Superior temporal gyrus (tissue), 1 donor: ENCODE measurements around the gene NSMF.

Experiments
- DNase-seq: peaks from one replicate; pipeline ENCODE4 v3.0.0-alpha.2; 2016; ENCODE audit errors: extremely low spot score

Gene NSMF

DNA sequence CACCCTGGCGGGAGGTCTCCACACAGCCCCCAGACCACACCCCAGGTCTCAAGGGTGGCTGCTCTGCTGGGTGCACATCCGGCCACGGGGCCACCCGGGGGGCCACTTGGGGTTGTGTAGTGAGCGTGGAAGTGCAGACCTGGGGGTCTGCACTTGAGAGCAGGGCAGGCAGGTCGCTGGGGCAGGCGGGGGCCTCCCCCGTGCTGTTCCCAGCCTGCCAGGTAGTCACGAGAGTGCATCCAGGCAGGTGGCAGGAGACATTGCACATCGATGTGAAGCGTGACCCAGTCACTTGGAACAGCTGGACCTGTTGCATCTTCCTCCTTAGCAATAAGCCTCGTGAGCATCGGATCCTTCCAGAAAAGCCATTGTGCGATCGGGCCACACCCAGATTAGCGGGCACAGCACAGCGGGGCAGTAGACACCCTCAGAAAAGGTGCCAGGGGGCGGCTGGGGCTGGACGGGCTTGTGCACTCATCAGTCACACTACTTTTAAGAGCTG, 13.2 kb downstream of the NSMF start:
- no peak for DNase-seq

DNA sequence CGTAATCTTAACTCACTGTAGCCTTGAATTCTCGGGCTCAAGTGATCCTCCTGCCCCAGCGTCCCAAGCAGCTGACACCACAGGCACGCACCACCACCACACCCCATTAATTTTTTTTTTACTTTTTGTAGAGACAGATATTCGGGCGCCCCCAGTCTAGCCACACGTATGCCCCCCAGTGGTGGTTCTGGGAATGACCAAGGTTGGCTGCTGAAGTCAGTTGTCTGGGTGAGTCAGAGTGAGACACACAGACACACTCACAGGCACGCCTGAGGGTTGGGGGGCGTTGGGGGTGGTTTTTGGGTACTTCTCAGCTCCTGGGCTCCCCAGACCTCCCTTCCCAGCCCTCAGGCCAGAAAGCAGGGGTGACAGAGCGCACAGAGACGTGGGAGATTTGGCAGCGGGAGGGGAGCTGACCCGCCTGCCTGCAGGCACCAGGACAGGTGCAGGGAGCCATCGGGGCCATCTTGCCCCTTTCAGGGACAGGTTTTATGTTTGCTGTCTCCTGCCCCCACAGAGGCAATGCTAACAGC, 13.8 kb downstream of the NSMF start:
- DNase-seq, result peak; percentile 83

DNA sequence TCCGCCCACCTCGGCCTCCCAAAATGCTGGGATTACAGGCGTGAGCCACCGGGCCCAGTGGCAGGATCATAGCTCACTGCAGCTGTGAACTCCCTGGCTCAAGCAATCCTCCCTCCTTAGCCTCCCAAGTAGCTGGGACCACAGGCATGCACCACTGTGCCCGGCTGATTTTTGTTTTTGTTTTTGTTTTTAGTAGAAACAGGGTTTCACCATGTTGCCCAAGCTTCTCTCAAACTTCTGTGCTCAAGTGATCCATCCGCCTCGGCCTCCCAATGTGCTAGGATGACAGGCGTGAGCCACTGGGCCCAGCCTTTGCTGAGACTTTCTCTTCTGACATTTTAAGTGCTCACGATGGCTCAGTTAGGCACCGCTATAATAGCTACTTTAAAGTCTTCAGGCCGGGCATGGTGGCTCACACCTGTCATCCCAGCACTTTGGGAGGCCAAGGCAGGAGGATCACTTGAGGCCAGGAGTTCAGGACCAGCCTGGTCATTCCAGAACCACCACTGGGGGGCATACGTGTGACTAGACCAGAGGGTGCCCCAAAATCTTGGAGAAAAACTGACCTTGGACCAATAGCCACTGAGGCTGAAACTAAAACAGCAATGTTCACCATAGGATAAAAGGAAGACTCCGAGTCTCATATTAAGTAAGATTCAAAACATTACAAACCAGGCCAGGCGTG, 14.9 kb downstream of the NSMF start:
- no peak for DNase-seq

DNA sequence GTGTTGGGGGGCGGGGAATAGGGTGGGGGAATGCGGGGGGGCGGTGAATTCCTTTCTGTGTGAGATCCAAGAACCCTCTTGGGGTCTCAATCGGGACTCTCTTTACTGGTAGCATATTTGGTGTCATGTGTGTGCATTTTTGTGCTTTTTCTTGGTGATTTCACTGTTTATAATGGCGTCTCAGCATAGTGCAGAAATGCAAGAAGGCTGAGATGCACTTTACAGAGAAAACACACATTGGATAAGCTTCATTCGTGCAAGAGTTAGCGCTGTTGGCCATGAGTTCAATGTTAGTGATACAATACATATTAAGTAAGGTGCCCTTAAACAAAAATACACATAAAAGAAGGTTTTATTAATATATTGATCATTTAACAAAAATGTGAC, 17.2 kb downstream of the NSMF start:
- no peak for DNase-seq

DNA sequence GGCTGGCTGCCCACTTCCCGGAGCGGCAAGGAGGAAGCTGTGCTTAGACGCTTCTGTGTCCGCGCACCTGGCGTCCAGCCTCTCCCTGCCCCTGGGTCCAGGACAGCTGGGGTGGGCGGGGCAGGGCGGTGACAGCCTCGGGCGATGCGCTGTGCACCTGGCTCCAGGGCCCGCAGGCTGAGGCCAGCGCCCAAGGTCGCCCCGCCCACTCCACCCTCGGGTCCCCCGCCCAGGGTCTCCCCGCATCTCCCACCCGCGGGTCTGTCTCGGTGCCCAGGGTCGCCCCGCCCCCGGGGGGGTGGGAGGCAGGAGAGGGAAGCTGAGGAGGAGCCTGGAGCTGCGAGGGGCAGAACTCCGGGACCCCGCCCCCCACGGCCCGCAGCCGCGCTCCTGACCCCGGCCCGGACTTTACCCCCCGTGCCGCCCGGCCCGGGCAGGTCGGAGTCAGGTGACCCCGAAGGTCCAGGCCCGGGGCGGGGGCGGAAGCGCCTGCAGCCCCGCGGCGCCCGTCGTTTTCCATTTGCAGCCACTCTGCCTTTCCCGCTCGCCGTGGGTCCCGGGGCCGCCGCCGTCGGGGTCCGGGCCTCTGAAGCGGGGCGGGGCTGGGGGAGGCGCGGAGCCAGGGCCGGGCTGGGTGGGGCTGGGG, 17.7 kb downstream of the NSMF start, which contains the start of gene ENTPD8:
ENTPD8 (minus strand) TSS at position 69 of the 646 bp plus-strand sequence. CDS start 3,072 bp downstream, outside the sequence.
- DNase-seq, result no peak

DNA sequence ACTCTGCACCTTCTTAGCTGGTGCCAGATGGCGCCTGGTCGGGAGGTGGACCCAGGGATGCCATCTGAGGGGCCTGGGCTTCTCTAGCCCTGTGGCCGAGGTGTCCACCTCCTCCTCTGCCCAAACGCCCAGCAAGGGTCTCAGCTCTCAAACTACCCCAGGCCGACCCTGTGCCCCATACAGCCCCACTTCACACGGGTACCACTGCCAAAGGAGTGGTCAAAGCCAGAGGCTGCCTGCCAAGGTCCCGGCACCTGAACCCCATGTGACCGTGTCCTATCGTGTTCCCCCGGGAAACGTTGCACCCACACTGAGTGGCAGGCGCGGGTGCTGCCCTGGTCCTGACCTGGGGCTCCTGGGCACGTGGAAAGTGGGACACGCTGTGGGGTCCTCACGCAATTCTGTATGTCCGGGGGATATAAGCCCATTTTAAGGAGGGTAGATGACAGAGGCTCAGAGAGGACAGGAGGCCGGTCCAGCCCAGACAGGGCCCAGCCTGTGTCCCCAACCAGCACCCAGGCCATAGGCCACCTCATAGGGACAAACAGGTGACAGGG, 19.9 kb downstream of the NSMF start:
- no peak for DNase-seq

DNA sequence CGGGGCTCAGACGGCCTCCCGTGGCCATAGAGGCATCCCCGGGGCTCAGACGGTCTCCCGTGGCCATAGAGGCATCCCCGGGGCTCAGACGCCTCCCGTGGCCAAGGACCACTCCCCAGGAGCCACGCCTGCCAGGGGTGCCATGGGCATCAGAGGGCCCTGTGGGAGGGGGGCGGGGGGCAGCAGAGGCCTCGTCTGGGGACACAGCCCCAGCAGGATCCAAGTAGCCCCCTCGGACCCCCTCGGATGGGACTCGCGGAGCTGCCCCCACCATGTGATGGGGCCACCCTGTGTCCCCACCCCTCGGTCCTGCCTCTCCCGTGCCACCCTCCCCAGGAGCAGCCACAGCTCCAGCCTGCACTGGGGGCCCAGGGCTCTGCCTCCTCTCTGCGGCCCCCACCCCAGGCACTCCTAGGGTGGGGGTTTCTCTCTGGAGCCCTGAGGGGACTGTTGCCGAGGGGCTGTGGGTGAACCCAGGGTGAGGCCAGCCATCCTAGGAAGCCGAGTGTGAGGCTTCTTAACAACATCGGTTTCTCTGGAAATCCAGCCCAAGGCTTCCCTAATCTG, 20.5 kb downstream of the NSMF start:
- no peak for DNase-seq

DNA sequence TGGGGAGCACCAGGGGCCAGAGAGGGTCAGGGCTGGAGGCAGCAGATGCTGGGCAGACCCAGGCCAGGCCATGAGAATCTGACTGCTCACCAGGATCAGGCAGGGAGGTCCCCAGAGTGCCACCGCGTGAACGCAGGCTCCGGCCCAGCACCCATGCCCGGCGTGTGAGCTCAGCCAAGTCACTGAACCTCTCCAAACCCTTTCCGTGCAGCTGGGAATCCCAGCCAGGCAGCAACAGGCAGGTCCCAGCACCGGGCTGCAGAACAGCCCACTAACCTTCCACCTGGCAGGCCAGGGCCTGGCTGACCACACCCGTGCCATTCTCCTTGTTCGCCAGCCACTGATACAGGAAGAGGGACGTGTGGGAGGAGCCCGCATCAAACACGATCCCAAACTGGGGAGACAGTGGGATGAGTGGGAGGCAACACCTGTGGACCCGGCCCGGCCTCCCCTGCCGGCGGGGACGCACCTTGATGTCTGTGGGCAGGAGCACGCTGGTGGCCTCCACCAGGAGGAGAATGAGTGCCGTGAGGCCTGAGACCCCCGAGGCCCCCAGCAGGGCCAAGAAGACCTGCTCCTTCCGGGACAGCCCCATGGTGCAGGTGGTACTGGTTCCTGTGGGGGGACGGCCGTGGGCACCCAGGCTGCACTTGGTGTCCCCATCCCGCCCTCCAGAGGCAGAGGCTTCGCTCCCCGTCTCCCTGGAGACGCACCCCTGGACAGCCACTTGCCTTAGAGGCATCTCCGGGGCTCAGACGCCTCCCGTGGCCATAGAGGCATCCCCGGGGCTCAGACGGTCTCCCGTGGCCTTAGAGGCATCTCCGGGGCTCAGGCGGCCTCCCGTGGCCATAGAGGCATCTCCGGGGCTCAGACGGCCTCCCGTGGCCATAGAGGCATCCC, 21.2 kb downstream of the NSMF start:
- DNase-seq, result no peak

DNA sequence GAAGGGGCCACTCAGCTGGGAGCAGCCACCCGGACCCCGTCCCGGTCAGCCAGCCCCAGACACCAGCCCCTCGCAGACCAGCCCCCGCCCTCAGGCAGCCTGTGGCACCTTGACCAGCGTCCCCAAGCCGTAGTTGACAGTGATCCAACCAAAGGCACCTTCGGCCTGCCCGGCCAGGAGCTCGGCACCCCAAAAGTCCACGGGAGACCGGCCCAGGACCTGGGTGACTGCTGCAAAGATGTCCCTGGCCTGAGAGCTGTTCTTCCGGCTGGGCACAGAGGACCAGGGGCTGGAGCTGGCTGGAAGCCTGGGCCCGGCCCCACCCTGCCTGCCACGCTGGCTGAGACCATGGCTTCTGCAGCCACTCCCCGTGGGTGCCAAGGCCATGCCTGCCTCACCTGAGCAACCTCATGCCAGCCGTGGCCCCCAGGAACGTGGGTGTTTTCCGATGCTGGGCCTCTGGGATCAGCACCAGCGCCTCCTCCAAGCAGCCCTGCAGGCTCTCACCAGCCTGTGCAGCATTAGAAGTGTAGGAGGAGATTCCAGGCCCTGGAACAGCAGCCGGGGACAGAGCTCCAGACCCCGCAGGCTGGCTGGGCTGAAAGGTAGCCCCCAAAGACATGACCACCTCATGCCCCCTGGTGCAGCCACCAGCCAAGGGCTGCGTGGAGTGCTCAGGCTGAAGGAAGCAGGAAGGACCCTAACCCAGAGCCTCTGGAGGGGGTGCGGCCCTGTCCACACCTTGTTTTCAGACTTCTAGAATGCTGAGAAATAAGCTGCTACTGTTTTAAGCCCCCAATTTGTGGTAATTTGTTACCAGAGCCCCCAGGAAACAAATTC, 22.2 kb downstream of the NSMF start:
- no peak for DNase-seq

DNA sequence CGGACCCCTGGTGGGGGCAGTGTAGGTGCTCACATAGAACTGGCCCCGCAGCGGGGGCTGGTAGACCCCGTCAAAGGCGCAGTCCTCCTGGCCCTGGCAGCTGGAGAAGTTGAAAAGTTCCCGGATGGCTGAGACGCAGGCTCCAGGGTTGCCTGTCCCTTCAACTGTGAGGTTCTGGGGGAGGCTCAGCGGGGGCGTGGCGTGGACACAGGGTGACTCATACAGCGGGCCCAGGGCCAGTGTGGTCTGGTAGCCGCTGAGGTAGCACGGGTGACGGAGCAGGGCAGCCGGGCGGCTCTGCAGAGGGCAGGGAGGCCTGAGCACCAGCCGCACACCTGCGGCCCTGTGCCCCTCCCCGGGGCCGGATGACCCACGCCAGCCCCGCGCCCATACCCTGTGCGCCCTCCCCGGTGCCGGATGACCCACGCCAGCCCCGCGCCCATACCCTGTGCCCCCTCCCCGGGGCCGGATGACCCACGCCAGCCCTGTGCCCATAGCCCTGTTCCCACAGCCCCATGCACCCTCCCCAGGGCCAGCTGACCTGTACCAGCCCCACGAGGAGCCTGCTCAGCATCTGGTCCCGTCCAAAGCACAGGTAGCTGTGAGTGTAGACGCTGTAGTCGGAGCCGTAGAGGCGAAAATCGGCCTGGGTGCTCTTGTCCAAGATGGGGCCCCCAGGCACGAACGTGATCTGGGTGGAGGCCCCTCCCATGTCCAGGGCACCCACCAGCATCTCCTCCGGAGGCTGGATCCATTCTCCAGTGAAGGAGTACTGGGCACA, 23.0 kb downstream of the NSMF start:
- DNase-seq, result no peak

DNA sequence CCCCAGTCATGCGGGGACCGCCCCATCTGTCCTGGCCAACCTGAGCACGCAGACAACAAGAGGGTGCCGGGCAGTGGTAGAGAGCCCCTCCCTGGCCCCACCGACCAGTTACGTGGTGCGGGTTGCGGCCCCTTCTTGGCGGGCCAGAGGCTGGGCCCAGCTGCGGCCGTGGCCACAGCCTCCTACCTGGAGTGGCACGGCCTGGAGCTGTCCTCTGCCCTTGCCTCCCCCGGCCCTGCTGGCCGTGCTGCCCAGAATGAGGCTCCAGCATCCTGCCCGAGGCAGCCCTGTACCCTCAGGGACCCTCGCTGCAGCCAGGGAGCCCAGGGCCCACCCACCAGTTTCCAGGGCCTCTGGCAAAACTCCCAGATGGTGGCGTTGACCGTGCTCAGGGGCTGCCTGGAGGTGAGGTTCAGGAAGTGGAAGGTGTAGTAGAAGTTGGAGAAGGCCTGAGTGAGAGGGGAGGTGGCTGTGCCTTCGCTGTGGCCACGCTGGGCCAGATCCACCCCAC, 23.7 kb downstream of the NSMF start:
- DNase-seq, result no peak

DNA sequence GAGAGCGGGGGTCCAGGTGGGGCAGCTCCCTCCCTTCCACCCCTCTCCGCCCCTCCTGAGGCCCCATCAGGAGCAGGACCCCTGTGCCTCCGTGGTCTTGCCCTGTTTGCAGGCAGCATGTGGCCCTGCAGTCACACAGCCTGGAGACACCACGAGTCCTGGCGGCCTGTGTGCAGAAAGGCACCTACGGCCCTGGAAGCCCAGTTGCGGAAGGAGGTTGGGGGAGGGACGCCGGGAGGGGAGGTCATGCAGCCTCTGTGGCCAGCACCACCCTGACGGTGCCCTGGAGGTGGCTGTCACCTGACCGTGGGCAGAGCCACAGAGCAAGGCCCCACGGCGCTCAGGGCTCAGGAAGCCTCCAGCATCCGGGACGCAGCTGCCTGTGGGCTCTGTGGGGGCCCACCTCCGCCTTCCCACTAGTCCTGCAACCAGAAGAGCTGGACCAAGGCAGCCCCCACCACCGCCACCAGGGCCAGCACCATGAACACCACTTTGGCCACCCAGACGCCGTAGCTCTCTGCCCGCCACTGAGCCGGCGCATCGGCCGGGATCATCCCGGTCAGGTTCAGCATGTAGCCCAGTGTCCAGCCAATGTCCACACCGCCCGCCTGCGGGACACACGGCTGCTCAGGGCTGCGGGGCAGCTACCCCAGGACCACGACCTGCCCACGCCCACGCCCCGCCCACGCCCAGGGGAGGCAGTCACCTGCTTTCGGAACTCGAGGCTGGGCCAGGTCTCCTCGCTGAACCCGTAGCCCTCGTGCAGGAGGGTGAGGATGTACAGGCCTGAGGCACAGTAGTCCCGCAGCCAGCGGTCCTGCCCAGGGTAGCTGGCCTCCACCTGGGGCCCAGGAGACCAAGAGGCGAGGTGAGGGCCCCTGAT, 24.4 kb downstream of the NSMF start:
- DNase-seq, result no peak

DNA sequence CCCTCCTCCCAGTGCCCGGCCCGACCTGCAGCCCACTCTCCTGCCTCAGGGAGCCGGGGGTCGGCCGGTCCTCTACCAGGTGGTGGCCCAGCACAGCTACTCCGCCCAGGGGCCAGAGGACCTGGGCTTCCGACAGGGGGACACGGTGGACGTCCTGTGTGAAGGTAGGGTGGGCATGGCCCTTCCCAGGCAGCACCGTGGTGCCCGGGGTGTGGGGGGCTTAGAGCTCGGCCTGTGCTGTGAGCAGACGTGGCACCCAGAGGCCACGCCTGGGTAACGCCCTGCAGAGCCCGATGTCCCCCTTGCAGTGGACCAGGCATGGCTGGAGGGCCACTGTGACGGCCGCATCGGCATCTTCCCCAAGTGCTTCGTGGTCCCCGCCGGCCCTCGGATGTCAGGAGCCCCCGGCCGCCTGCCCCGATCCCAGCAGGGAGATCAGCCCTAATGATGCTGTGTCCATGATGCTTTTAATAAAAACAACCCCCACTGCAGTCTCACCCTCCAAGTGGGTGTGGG, 25.2 kb downstream of the NSMF start:
- DNase-seq, result no peak

DNA sequence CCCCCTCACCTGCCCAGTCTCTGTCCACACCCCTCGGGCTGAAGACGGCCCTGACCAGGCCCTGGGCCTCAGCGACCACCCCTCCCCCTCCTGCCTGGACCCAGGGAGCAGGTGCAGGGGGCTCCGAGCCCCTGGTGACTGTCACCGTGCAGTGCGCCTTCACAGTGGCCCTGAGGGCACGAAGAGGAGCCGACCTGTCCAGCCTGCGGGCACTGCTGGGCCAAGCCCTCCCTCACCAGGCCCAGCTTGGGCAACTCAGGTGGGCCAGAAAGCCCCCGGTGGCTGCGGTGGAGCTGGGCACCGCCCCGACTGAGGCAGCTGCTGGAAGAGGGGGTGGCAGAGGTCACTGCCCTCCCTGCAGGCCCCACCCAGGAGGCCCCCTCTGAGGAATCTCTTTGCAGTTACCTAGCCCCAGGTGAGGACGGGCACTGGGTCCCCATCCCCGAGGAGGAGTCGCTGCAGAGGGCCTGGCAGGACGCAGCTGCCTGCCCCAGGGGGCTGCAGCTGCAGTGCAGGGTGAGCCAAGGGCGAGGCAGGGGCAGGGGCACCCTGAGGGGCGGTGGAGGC, 25.7 kb downstream of the NSMF start:
- no peak for DNase-seq

DNA sequence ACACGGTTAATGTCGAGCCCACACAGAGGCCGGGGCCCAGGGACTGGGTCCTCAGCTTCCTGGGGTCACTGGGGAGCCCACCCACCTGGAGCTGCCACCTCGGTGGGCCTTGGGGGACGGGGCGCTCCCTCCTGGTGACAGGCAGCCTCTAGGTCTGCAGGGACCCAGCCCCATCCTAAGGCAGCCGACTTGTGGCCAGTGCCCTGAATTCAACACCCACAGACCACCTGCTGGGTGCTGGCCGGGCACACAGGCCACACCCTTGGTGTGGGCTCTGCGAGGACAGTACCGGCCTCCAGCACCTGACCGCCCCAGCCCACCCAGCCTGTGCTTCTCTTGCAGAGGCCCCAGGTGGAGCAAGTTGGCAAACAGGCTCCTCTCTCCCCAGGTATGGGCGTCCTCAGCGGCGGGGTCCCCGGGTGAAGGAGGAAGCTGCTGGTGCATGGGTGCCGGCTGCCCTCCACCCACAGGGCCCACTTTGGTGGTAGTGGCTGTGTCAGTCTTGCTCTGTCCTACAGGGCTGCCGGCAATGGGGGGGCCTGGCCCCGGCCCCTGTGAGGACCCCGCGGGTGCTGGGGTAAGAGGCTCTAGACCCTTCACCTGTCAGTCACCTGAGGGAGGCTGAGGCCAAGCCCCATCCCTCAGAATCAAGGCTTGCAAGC, 26.3 kb downstream of the NSMF start:
- no peak for DNase-seq

DNA sequence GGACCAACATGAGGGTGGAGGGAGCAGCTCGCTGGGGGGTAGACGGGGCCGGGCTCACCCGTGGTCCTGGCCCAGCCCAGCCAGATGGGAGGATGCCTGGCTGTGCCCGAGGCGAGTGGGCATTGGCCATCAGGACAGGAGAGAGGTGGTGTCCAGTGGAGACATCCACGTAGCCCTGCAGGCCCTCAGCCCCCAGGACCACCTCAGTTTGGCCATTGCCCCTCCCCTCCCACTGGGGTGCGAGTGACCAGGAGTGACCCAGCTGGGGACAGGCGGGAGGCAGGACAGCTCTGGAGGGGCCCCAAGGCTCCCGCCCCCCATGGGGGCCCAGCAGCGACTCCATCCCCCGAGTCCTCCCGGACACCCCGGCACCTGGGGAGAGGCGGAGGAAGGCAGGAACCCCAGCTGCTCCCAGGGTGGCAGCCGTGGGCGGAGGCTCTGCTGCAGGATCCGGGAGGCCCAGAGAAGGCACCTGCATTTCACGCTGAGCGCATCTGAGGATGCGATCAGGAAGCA, 27.7 kb downstream of the NSMF start:
- DNase-seq, result no peak
